K562 (cell line): ENCODE results near the gene INTS1. TPM values are rescaled to one million over a fixed set of nuclear protein-coding genes. Genes with fewer than 3 reads are reported as not detected.
A peak's percentile ranks its signal among the peaks of the same experiment; 100 is the strongest.

ENCODE experiments used
- CSDE1 ChIP-seq, 2 experiments: fragments of 450-650 bp; IDR thresholded peaks; 2 replicates each; pipeline ENCODE4 v1.6.1; 2016; ENCODE audit warnings: mild to moderate bottlenecking in 1 of 2
- EZH2 ChIP-seq: IDR thresholded peaks from 2 replicates; pipeline ENCODE4 v1.6.1; 2012; ENCODE audit warnings: low read depth, mild to moderate bottlenecking, inconsistent platforms, low read length, borderline replicate concordance
- HIVEP1 ChIP-seq: fragments of 250-450 bp; sonication (Bioruptor Pico); IDR thresholded peaks from 2 replicates; pipeline ENCODE4 v1.4.0; 2020; ENCODE audit warnings: mild to moderate bottlenecking
- HLTF ChIP-seq: fragments of 450-650 bp; IDR thresholded peaks from 2 replicates; pipeline ENCODE4 v1.6.1; 2016
- ILK ChIP-seq: fragments of 450-650 bp; IDR thresholded peaks from 2 replicates; pipeline ENCODE4 v1.6.1; 2016; ENCODE audit warnings: missing genetic modification characterization, low read depth, mild to moderate bottlenecking, missing compliant biosample characterization, moderate library complexity, borderline replicate concordance
- KLF10 ChIP-seq: fragments of 250-450 bp; sonication (Bioruptor Pico); IDR thresholded peaks from 2 replicates; pipeline ENCODE4 v1.6.1; 2021; ENCODE audit warnings: matching md5 sums
- MCM3 ChIP-seq: fragments of 450-650 bp; IDR thresholded peaks from 2 replicates; pipeline ENCODE4 v1.6.1; 2016
- NUFIP1 ChIP-seq: fragments of 450-650 bp; IDR thresholded peaks from 2 replicates; pipeline ENCODE4 v1.6.1; 2018; ENCODE audit not compliant: partially characterized antibody
- PHF8 ChIP-seq: fragments of 200-600 bp; sonication (generic); IDR thresholded peaks from 2 replicates; pipeline ENCODE4 v1.6.1; 2012; ENCODE audit warnings: mixed run types, mild to moderate bottlenecking, inconsistent platforms, low read length, moderate library complexity, borderline replicate concordance
- SIN3B ChIP-seq: fragments of 450-650 bp; IDR thresholded peaks from 2 replicates; pipeline ENCODE4 v1.6.1; 2017; ENCODE audit warnings: low read depth, mild to moderate bottlenecking, moderate library complexity
- SREBF2 ChIP-seq: sonication (generic); formaldehyde crosslinking; IDR thresholded peaks from 2 replicates; pipeline ENCODE4 v1.4.0; 2020; ENCODE audit warnings: mild to moderate bottlenecking, missing genetic modification reagents
- USF2 ChIP-seq: sonication (generic); formaldehyde crosslinking; IDR thresholded peaks from 2 replicates; pipeline ENCODE4 v1.5.0; 2020; ENCODE audit warnings: missing genetic modification reagents
- WHSC1 ChIP-seq: IDR thresholded peaks from one replicate; pipeline ENCODE4 v1.6.1; 2012; ENCODE audit warnings: low read length, control low read depth, inconsistent platforms
- ZBTB11 ChIP-seq, 3 experiments: fragments of 200-800 bp in 1 of 3; fragments of 250-450 bp in 1 of 3; fragments of 450-650 bp in 1 of 3; sonication (Bioruptor Pico) in 1 of 3; sonication (Bioruptor generic) in 1 of 3; formaldehyde crosslinking in 1 of 3; IDR thresholded peaks; 2 replicates each; pipeline versions ENCODE4 v1.6.1 to v1.8.0; 2016 to 2022; ENCODE audit warnings: mild to moderate bottlenecking in 2 of 3, missing genetic modification characterization in 2 of 3, missing compliant biosample characterization in 1 of 3, moderate library complexity in 1 of 3
- ZMIZ1 ChIP-seq, 2 experiments: fragments of 150-350 bp in 1 of 2; IDR thresholded peaks; 2 replicates each; pipeline ENCODE4 v1.6.1; 2012 to 2016; ENCODE audit warnings: low read depth in 2 of 2, low read length in 2 of 2, mild to moderate bottlenecking in 1 of 2, moderate library complexity in 1 of 2
- ZNF12 ChIP-seq: sonication (generic); formaldehyde crosslinking; IDR thresholded peaks from 2 replicates; pipeline ENCODE4 v1.4.0; 2020; ENCODE audit warnings: mild to moderate bottlenecking, missing genetic modification reagents
- ZNF121 ChIP-seq: sonication (generic); formaldehyde crosslinking; conservative IDR thresholded peaks from 2 replicates; pipeline ENCODE4 v1.8.0; 2022; ENCODE audit warnings: missing genetic modification reagents
- ZNF655 ChIP-seq: fragments of 250-450 bp; sonication (Bioruptor Pico); IDR thresholded peaks from 2 replicates; pipeline ENCODE4 v1.5.0; 2021
- polyA plus RNA-seq, 8 experiments: library from polyadenylated mRNA; depleted of rRNA in 4 of 8; stranded (reverse) in 5 of 8; unstranded in 3 of 8; fragments of >200 nt; fragmentation: Nextera tagmentation in 2 of 8; fragmentation: Illumina TruSeq in 1 of 8; extraction: Ambion mirVana in 2 of 8; extraction: Trizol in 1 of 8; gene quantifications; 2 replicates each; pipeline versions ENCODE4 v1.2.1 to v1.2.3, GENCODE V29; 2011 to 2014; ENCODE audit warnings: inconsistent platforms in 1 of 8, missing spikeins in 1 of 8
- total RNA-seq, 7 experiments: library from RNA; depleted of rRNA in 6 of 7; stranded (reverse); fragments of >200 nt in 6 of 7; fragmentation: Illumina TruSeq in 2 of 7; extraction: Trizol in 2 of 7; gene quantifications; 2 replicates each; pipeline versions ENCODE4 v1.2.1 to v1.2.3, GENCODE V29; 2011 to 2021; ENCODE audit warnings: low replicate concordance in 1 of 7

The INTS1 gene
- total and polyA plus RNA-seq, 9 of the 15 experiments (the other 6 are each of a cell fraction or from before 2014, with no cell fraction given): 0.34 to 119 (median 18.5) TPM

GRCh38 chr7:1503816-1504775 is at the start of gene INTS1 (continued):
- TF ChIP-seq ZNF121 (0 out of 2 replicates have a peak, but pooled peaks have one; percentile 13), SIN3B (peak; percentile 95), ILK (tag) (no peak), ZMIZ1 (IDR thresholded peaks at IDR 0.05; ENCODE audit: low read depth in 2 of 2, low read length in 2 of 2) (peak in 1 of 2 experiments; percentile 33; a peak in 1 of 4 replicates), WHSC1 (no peak), USF2 (no peak), KLF10 (CRISPR knock-in tag) (no peak), SREBF2 (CRISPR knock-in tag) (no peak), MCM3 (no peak), CSDE1 (IDR thresholded peaks at IDR 0.05) (no peak), HLTF (no peak), ZBTB11 (CRISPR knock-in tag; IDR thresholded peaks at IDR 0.05) (peak in 2 of 3 experiments; percentile 71 to 93; a peak in 4 of 6 replicates), ZNF655 (CRISPR knock-in tag) (no peak), ZNF12 (CRISPR knock-in tag) (no peak), NUFIP1 (no peak), PHF8 (peak; percentile 90; the same call in 1 of the 2 replicates), HIVEP1 (CRISPR knock-in tag) (no peak), EZH2 (no peak)
